OCI-LY1 (cell line): ENCODE results near the gene NACC2.

Experiments
- EZH2 ChIP-seq: fragments of 200-600 bp; sonication (generic), shearing (Covaris generic); IDR thresholded peaks from 2 replicates; pipeline ENCODE4 v1.8.0; 2017; ENCODE audit warnings: borderline replicate concordance, mixed run types, mild to moderate bottlenecking, antibody characterized with exemption, low read length, moderate library complexity, mixed read lengths
- TF ChIP-seq, protein P1 (sequence below): fragments of 200-600 bp; sonication (generic), shearing (Covaris generic); IDR thresholded peaks from 2 replicates; pipeline ENCODE4 v1.5.1; 2017; ENCODE audit warnings: mild to moderate bottlenecking, antibody characterized with exemption, low read length, moderate library complexity, mixed read lengths

DNA sequence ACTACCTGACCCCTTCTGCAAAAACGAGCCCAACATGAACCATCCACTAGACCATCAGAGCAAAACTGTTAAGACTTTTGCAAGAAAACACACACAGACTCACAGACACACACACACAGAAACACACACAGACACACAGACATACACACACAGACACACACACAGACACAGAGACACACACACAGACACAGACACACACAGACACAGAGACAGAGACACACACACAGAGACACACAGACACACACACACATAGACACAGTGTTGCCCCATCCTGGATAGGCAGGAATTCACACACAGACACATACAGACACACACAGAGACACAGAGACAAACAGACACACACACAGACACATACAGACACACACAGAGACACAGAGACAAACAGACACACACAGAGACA is 52.5 kb downstream of the NACC2 start:
- TF ChIP-seq, protein P1, sequence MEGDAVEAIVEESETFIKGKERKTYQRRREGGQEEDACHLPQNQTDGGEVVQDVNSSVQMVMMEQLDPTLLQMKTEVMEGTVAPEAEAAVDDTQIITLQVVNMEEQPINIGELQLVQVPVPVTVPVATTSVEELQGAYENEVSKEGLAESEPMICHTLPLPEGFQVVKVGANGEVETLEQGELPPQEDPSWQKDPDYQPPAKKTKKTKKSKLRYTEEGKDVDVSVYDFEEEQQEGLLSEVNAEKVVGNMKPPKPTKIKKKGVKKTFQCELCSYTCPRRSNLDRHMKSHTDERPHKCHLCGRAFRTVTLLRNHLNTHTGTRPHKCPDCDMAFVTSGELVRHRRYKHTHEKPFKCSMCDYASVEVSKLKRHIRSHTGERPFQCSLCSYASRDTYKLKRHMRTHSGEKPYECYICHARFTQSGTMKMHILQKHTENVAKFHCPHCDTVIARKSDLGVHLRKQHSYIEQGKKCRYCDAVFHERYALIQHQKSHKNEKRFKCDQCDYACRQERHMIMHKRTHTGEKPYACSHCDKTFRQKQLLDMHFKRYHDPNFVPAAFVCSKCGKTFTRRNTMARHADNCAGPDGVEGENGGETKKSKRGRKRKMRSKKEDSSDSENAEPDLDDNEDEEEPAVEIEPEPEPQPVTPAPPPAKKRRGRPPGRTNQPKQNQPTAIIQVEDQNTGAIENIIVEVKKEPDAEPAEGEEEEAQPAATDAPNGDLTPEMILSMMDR = no peak
- no peak for TF ChIP-seq EZH2
